Progenitor cell of endocrine pancreas (in vitro differentiated cells): ENCODE data around the gene MYO10. TPM values are rescaled to one million over a fixed set of nuclear protein-coding genes. Genes with fewer than 3 reads are reported as not detected.

Experiments used
- DNase-seq: peaks from one replicate; pipeline ENCODE4 v3.0.0; 2021; ENCODE audit warnings: low spot score; ENCODE audit not compliant: unreplicated experiment
- H3K27ac Mint-ChIP-seq: 2 replicates; pipeline ENCODE4 v1.8.0; 2021; ENCODE audit warnings: mild to moderate bottlenecking, moderate library complexity, mixed read lengths
- H3K27me3 Mint-ChIP-seq: 2 replicates; pipeline ENCODE4 v1.8.0; 2021; ENCODE audit warnings: mixed read lengths
- H3K36me3 Mint-ChIP-seq: 2 replicates; pipeline ENCODE4 v1.8.0; 2022; ENCODE audit warnings: mixed read lengths; ENCODE audit not compliant: insufficient read depth
- H3K4me1 Mint-ChIP-seq: 2 replicates; pipeline ENCODE4 v1.8.0; 2021; ENCODE audit warnings: low read depth, mixed read lengths
- H3K4me3 Mint-ChIP-seq: 2 replicates; pipeline ENCODE4 v1.8.0; 2021; ENCODE audit warnings: low read depth, mild to moderate bottlenecking, moderate library complexity, mixed read lengths
- H3K9me3 Mint-ChIP-seq: 2 replicates; pipeline ENCODE4 v1.8.0; 2021; ENCODE audit warnings: low read depth, mixed read lengths
- total RNA-seq: library from RNA; stranded (reverse); gene quantifications from 2 replicates; pipeline ENCODE4 v1.2.1, GENCODE V29; 2021
- TF ChIP-seq, protein P1 (sequence below): fragments of 200-600 bp; sonication (generic); IDR thresholded peaks from one replicate; pipeline ENCODE4 v1.5.0; 2021; ENCODE audit warnings: antibody characterized with exemption, mild to moderate bottlenecking; ENCODE audit not compliant: unreplicated experiment

MYO10 gene
- total RNA-seq, 1 donor from 2014 or later: 88.0 TPM

- no peak for DNase-seq
- peaks cover 3% of the 10 kb centered on the region for H3K27me3 Mint-ChIP-seq
Measured at GRCh38 chr5:16644301-16644889, 291.7 kb downstream of the MYO10 start.

DNA sequence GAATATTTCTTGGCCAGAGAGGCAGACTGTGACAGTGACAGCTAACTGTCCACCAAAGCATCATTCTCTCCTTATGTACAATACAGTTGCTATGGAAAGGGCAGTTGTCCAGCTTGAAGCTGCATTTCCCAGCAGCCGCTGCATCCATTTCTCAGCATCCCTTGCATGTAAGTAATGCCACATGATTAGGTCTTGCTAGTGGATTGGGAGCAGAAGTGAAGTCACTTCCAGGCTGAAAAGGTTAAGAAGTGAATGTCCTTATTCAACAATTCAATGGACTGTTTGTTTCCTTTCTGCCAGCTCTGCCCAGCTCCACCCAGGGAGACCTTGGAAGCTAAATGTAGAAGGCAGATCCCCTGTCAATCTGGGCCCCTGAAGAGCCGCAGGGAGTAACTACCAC lies 293.2 kb downstream of the MYO10 start:
- TF ChIP-seq, protein P1, sequence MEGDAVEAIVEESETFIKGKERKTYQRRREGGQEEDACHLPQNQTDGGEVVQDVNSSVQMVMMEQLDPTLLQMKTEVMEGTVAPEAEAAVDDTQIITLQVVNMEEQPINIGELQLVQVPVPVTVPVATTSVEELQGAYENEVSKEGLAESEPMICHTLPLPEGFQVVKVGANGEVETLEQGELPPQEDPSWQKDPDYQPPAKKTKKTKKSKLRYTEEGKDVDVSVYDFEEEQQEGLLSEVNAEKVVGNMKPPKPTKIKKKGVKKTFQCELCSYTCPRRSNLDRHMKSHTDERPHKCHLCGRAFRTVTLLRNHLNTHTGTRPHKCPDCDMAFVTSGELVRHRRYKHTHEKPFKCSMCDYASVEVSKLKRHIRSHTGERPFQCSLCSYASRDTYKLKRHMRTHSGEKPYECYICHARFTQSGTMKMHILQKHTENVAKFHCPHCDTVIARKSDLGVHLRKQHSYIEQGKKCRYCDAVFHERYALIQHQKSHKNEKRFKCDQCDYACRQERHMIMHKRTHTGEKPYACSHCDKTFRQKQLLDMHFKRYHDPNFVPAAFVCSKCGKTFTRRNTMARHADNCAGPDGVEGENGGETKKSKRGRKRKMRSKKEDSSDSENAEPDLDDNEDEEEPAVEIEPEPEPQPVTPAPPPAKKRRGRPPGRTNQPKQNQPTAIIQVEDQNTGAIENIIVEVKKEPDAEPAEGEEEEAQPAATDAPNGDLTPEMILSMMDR: no peak
- no peak overlapping the region for H3K27ac Mint-ChIP-seq
- H3K36me3 Mint-ChIP-seq: no peaks in the 10 kb centered on the region
- H3K27me3 Mint-ChIP-seq: peaks cover 3% of the 10 kb centered on the region
- DNase-seq: no peak
- H3K9me3 Mint-ChIP-seq: peaks cover 15% of the 10 kb centered on the region
- H3K4me3 Mint-ChIP-seq: no peak overlapping the region
- no peaks in the 10 kb centered on the region for H3K4me1 Mint-ChIP-seq

More at GRCh38 chr5:16644301-16644889, 291.7 kb downstream of the MYO10 start:
- TF ChIP-seq, protein P1: no peak
- peaks cover 13% of the 10 kb centered on the region for H3K9me3 Mint-ChIP-seq
- H3K4me3 Mint-ChIP-seq: no peak overlapping the region
- H3K27ac Mint-ChIP-seq: no peak overlapping the region
- H3K4me1 Mint-ChIP-seq: no peaks in the 10 kb centered on the region
- no peaks in the 10 kb centered on the region for H3K36me3 Mint-ChIP-seq

- Mint-ChIP-seq H3K4me3 (no peak overlapping the region), H3K9me3 (peaks cover 8% of the 10 kb centered on the region), H3K27me3 (peaks cover 3% of the 10 kb centered on the region), H3K36me3 (no peaks in the 10 kb centered on the region), H3K4me1 (no peaks in the 10 kb centered on the region), H3K27ac (no peak overlapping the region)
- TF ChIP-seq, protein P1: no peak
- no peak for DNase-seq
Measured at GRCh38 chr5:16639206-16639605, 296.9 kb downstream of the MYO10 start.

DNA sequence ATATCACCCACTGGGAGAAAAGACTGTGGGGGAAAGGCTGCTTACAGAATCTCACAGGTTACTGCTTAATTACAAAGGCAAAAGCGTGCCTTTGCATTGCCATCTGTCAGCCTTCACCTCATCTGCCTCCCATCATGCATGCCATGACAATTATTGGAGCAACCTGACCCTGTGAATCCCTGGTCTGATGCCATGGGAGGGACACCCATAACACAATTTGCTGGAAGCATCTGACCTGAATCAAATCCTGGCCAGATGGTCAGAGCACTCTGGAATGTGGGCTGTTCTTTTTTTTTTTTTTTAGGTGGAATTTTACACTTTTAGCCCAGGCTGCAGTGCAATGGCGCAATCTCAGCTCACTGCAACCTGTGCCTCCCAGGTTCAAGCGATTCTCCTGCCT lies 307.7 kb downstream of the MYO10 start:
- Mint-ChIP-seq H3K27me3 (peaks cover 29% of the 10 kb centered on the region), H3K4me3 (no peak overlapping the region), H3K9me3 (peaks cover 2% of the 10 kb centered on the region), H3K4me1 (no peaks in the 10 kb centered on the region), H3K27ac (no peak overlapping the region), H3K36me3 (no peaks in the 10 kb centered on the region)
- TF ChIP-seq, protein P1: no peak
- DNase-seq: no peak

GRCh38 chr5:16626696-16627264 lies 309.3 kb downstream of the MYO10 start:
- no peak overlapping the region for H3K4me3 Mint-ChIP-seq
- H3K9me3 Mint-ChIP-seq: no peaks in the 10 kb centered on the region
- H3K36me3 Mint-ChIP-seq: no peaks in the 10 kb centered on the region
- no peak overlapping the region for H3K27ac Mint-ChIP-seq
- TF ChIP-seq, protein P1: no peak
- no peaks in the 10 kb centered on the region for H3K4me1 Mint-ChIP-seq
- no peak for DNase-seq
- H3K27me3 Mint-ChIP-seq: peaks cover 29% of the 10 kb centered on the region
